Neural progenitor cell (in vitro differentiated cells): Measurements from ENCODE around the gene PGAP1. TPM values are rescaled to one million over a fixed set of nuclear protein-coding genes. Genes with fewer than 3 reads are reported as not detected.

Source experiments
- DNase-seq: peaks from one replicate; pipeline ENCODE4 v3.0.0-alpha.2; 2016; ENCODE audit warnings: low spot score
- H2AFZ ChIP-seq: fragments of 200-600 bp; sonication (generic); replicated peaks from 2 replicates; pipeline ENCODE4 v1.6.1; 2016; ENCODE audit warnings: antibody characterized with exemption
- H3F3A ChIP-seq: fragments of 200-600 bp; sonication (generic); 2 replicates; pipeline ENCODE4 v1.6.1; 2016; ENCODE audit warnings: antibody characterized with exemption, low read depth
- H3K27ac ChIP-seq: fragments of 200-600 bp; sonication (generic); 2 replicates; pipeline ENCODE4 v1.5.1; 2016; ENCODE audit warnings: mild to moderate bottlenecking
- H3K27me3 ChIP-seq: fragments of 200-600 bp; sonication (generic); 2 replicates; pipeline ENCODE4 v1.6.1; 2016; ENCODE audit warnings: mild to moderate bottlenecking, moderate library complexity
- H3K36me3 ChIP-seq: fragments of 200-600 bp; sonication (generic); 2 replicates; pipeline ENCODE4 v1.5.1; 2016
- H3K4me1 ChIP-seq: fragments of 200-600 bp; sonication (generic); 2 replicates; pipeline ENCODE4 v1.6.1; 2016; ENCODE audit warnings: mixed run types
- H3K4me2 ChIP-seq: fragments of 200-600 bp; sonication (generic); 2 replicates; pipeline ENCODE4 v1.6.1; 2016
- H3K4me3 ChIP-seq: fragments of 200-600 bp; sonication (generic); 2 replicates; pipeline ENCODE4 v1.5.1; 2016
- H3K79me2 ChIP-seq: fragments of 200-600 bp; sonication (generic); 2 replicates; pipeline ENCODE4 v1.6.1; 2016; ENCODE audit warnings: low read depth
- H3K9ac ChIP-seq: fragments of 200-600 bp; sonication (generic); 2 replicates; pipeline ENCODE4 v1.6.1; 2016
- H3K9me3 ChIP-seq: fragments of 200-600 bp; sonication (generic); 2 replicates; pipeline ENCODE4 v1.5.1; 2016; ENCODE audit warnings: low read depth
- H4K20me1 ChIP-seq: fragments of 200-600 bp; sonication (generic); 2 replicates; pipeline ENCODE4 v1.6.1; 2016; ENCODE audit warnings: low read depth
- H3K27ac Mint-ChIP-seq: 3 replicates; pipeline ENCODE4 v1.8.0; 2021; ENCODE audit warnings: mixed read lengths
- H3K27me3 Mint-ChIP-seq: 2 replicates; pipeline ENCODE4 v1.8.0; 2022; ENCODE audit warnings: low read depth, mild to moderate bottlenecking, inconsistent platforms, moderate library complexity, mixed read lengths; ENCODE audit not compliant: insufficient read depth
- H3K36me3 Mint-ChIP-seq: 3 replicates; pipeline ENCODE4 v1.8.0; 2021; ENCODE audit warnings: mixed read lengths
- H3K4me1 Mint-ChIP-seq: 3 replicates; pipeline ENCODE4 v1.8.0; 2021; ENCODE audit warnings: mixed read lengths
- H3K4me3 Mint-ChIP-seq: 3 replicates; pipeline ENCODE4 v1.8.0; 2021; ENCODE audit warnings: mild to moderate bottlenecking, moderate library complexity, mixed read lengths
- H3K9me3 Mint-ChIP-seq: 3 replicates; pipeline ENCODE4 v1.8.0; 2020; ENCODE audit warnings: mixed read lengths
- EZH2 ChIP-seq: fragments of 200-600 bp; sonication (generic); IDR thresholded peaks from 2 replicates; pipeline ENCODE4 v1.6.1; 2017; ENCODE audit warnings: antibody characterized with exemption, mild to moderate bottlenecking, moderate library complexity
- EZH2phosphoT487 ChIP-seq: fragments of 200-600 bp; sonication (generic); IDR thresholded peaks from 2 replicates; pipeline ENCODE4 v1.6.1; 2017; ENCODE audit warnings: antibody characterized with exemption
- total RNA-seq: library from RNA; depleted of rRNA; stranded (reverse); fragments of >200 nt; gene quantifications from 2 replicates; pipeline ENCODE4 v1.2.3, GENCODE V29; 2015; ENCODE audit warnings: low replicate concordance
- TF ChIP-seq, protein P1 (sequence below): fragments of 200-600 bp; sonication (generic); IDR thresholded peaks from 2 replicates; pipeline ENCODE4 v1.5.1; 2017; ENCODE audit warnings: antibody characterized with exemption, mild to moderate bottlenecking

Gene PGAP1
- total RNA-seq, 1 donor from 2014 or later = 107 TPM

DNA sequence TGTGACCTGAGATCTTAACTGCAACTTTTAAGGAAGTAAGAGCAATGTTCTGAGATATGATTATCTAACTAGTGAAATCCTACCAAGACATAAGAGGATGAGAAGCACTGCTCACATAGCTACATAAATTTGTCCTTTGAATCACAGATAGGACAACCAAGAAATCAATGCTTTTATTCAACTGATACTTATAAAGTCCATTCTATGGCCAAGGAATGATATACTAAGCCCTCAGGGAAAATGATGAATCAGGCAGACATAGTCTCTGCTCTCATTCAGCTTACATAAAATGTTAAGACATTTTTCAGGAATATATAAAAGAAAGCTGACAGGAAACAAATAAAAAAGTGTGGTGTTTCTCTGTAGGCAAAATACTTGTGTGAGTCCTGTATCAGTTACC lies 39.1 kb downstream of the PGAP1 start:
- H3K4me2 ChIP-seq = no peak overlapping the region
- peaks cover 1% of the 10 kb centered on the region for H3K9me3 Mint-ChIP-seq
- H4K20me1 ChIP-seq = peaks cover 8% of the 10 kb centered on the region
- H3K9ac ChIP-seq = no peak overlapping the region
- H3K27me3 ChIP-seq = no peaks in the 10 kb centered on the region
- no peak overlapping the region for H3K4me3 ChIP-seq
- H3K27ac ChIP-seq = no peak overlapping the region
- peaks cover 7% of the 10 kb centered on the region for H3F3A ChIP-seq
- H3K36me3 Mint-ChIP-seq = peaks cover 47% of the 10 kb centered on the region
- H3K27ac Mint-ChIP-seq = no peak overlapping the region
- no peaks in the 10 kb centered on the region for H3K9me3 ChIP-seq
- no peak overlapping the region for H3K4me3 Mint-ChIP-seq
- H3K36me3 ChIP-seq = peaks cover 51% of the 10 kb centered on the region
- H3K79me2 ChIP-seq = peaks cover 10% of the 10 kb centered on the region
- TF ChIP-seq EZH2phosphoT487 (no peak), EZH2 (no peak)
- TF ChIP-seq, protein P1, sequence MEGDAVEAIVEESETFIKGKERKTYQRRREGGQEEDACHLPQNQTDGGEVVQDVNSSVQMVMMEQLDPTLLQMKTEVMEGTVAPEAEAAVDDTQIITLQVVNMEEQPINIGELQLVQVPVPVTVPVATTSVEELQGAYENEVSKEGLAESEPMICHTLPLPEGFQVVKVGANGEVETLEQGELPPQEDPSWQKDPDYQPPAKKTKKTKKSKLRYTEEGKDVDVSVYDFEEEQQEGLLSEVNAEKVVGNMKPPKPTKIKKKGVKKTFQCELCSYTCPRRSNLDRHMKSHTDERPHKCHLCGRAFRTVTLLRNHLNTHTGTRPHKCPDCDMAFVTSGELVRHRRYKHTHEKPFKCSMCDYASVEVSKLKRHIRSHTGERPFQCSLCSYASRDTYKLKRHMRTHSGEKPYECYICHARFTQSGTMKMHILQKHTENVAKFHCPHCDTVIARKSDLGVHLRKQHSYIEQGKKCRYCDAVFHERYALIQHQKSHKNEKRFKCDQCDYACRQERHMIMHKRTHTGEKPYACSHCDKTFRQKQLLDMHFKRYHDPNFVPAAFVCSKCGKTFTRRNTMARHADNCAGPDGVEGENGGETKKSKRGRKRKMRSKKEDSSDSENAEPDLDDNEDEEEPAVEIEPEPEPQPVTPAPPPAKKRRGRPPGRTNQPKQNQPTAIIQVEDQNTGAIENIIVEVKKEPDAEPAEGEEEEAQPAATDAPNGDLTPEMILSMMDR = no peak
- no peaks in the 10 kb centered on the region for H3K4me1 Mint-ChIP-seq
- no peaks in the 10 kb centered on the region for H3K27me3 Mint-ChIP-seq
- no peak for DNase-seq
- no peak overlapping the region for H2AFZ ChIP-seq
- H3K4me1 ChIP-seq = no peaks in the 10 kb centered on the region

DNA sequence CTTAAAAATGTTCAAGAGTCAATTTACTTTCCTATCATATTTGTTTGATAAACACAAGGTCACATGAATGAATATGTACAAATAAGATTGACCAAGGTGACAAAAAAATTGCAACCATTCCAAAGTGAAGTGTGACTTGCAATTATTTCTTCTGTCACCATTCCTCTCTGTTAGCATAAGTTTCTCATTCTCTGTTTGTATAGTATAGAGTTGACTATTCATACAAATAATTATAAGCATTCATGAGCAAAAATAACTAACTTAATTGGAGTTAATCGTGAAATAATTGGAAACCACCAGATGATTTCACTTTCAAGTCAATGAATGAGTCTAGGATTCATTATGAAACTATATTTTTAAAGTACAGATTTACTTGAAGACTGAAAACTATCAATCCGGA lies 42.1 kb downstream of the PGAP1 start:
- H3K4me1 Mint-ChIP-seq = no peaks in the 10 kb centered on the region
- no peaks in the 10 kb centered on the region for H3K4me1 ChIP-seq
- H3K36me3 Mint-ChIP-seq = peaks cover 57% of the 10 kb centered on the region
- no peak overlapping the region for H3K4me2 ChIP-seq
- H3K27ac ChIP-seq = no peak overlapping the region
- no peak overlapping the region for H3K27ac Mint-ChIP-seq
- H4K20me1 ChIP-seq = peaks cover 8% of the 10 kb centered on the region
- peaks cover 50% of the 10 kb centered on the region for H3K36me3 ChIP-seq
- no peaks in the 10 kb centered on the region for H3K27me3 Mint-ChIP-seq
- H3K4me3 Mint-ChIP-seq = no peak overlapping the region
- no peak for DNase-seq
- peaks cover 3% of the 10 kb centered on the region for H3K9me3 Mint-ChIP-seq
- no peak overlapping the region for H2AFZ ChIP-seq
- no peak overlapping the region for H3K4me3 ChIP-seq
- H3F3A ChIP-seq = peaks cover 3% of the 10 kb centered on the region
- H3K9ac ChIP-seq = no peak overlapping the region
- no peaks in the 10 kb centered on the region for H3K9me3 ChIP-seq
- TF ChIP-seq, protein P1 = no peak
- TF ChIP-seq EZH2phosphoT487 = no peak
- no peak for TF ChIP-seq EZH2
- no peaks in the 10 kb centered on the region for H3K27me3 ChIP-seq
- H3K79me2 ChIP-seq = peaks cover 10% of the 10 kb centered on the region

DNA sequence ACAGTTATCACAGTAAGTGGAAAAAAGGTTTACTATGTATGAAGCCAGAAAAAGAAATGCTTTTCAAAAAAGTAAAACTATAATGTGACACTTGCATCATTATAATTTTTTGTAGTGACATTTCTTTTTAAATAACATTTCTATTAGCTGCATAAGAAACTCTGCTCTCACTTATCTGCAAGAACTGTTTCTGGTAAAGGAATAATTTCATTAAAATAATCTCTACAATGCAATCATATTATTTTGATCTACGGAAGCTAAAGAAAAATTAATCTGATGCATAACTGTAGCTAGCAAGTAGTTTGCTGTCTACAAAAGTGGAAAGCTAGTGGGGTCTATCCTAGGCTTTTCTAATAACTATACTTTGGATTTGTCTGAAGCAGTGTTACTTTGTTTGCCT lies 50.1 kb downstream of the PGAP1 start:
- Histone ChIP-seq H2AFZ (no peak overlapping the region), H3K4me3 (no peak overlapping the region), H3K27ac (no peak overlapping the region), H3K36me3 (peaks cover 54% of the 10 kb centered on the region), H3K27me3 (no peaks in the 10 kb centered on the region), H3K4me2 (no peak overlapping the region), H3K9ac (no peak overlapping the region), H3K79me2 (no peaks in the 10 kb centered on the region), H3F3A (peaks cover 19% of the 10 kb centered on the region), H3K9me3 (no peaks in the 10 kb centered on the region), H4K20me1 (no peaks in the 10 kb centered on the region), H3K4me1 (no peaks in the 10 kb centered on the region)
- Mint-ChIP-seq H3K27me3 (no peaks in the 10 kb centered on the region), H3K4me3 (no peak overlapping the region), H3K4me1 (no peaks in the 10 kb centered on the region), H3K27ac (no peak overlapping the region), H3K9me3 (no peaks in the 10 kb centered on the region), H3K36me3 (peaks cover 29% of the 10 kb centered on the region)
- TF ChIP-seq EZH2phosphoT487 = no peak
- TF ChIP-seq EZH2 = no peak
- TF ChIP-seq, protein P1 = no peak
- no peak for DNase-seq
